ENCODE data around the gene SYTL2. TPM values are rescaled to one million over a fixed set of nuclear protein-coding genes. Genes with fewer than 3 reads are reported as not detected.
A peak's percentile ranks its signal among the peaks of the same experiment; 100 is the strongest.
"Not testable (repeated sequence)": the region's sequence is repeated elsewhere in the genome, so short reads cannot be mapped to it uniquely, and the experiment has no call there.

Gene SYTL2
- total and polyA plus RNA-seq, 4 experiments from 2014 or later = 3.9 to 35.7 (median 28.2) TPM

DNA sequence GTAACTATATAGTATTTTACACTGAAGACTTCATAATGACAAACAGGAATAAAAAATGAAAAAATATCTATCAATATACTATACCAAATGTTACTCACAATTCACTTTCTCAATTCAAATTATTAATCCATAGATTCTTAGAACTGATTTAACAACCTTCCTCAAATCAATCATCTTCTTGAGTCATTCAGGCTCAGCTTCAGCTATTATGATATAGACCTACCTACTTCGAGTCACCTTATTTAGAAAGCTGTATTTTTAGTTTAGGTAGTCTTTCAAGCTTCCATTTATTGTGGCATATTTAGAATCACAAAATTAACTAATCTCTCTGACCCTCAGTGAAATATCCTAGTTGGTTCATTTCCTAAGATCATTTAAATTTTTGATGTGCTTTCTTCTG, 154.2 kb downstream of the SYTL2 start:
- no peak overlapping the region for H3K4me3 Mint-ChIP-seq
- H3K27ac Mint-ChIP-seq = peak overlapping the region in 4 of 7 donors; percentile 0 to 74 (median 36)
- ChIA-PET POLR2A (ENCODE audit: partially characterized antibody) (interaction anchor here (1.4 kb wide), 1 partner anchor 9 kb away, joined by 7 read pairs; the partner anchor contains the start of gene TMEM126A), CTCF (ENCODE audit: partially characterized antibody) (no interaction called here)
- DNase-seq = no peak
- Histone ChIP-seq H3K4me1 (ENCODE audit: insufficient read depth, low read length) (peaks cover 31% of the 10 kb centered on the region), H3K4me3 (ENCODE audit: low read length in 2 of 2) (no peak overlapping the region), H3K36me3 (ENCODE audit: insufficient read depth, low read length) (peaks cover 25% of the 10 kb centered on the region), H3K9me3 (ENCODE audit: control insufficient read depth in 1 of 2, low read length in 2 of 2) (no peaks in the 10 kb centered on the region), H3K27ac (ENCODE audit: low read depth, low read length) (no peak overlapping the region), H3K27me3 (ENCODE audit: insufficient read depth, low read length) (no peaks in the 10 kb centered on the region)
- peaks cover 29 to 42% (median 35%) of the 10 kb centered on the region in 4 donors for H3K4me1 Mint-ChIP-seq
- intact Hi-C loops (cut with micrococcal nuclease) = no loop called here
- H3K36me3 Mint-ChIP-seq = peaks cover 10 to 77% of the 10 kb centered on the region in 2 donors
- H3K27me3 Mint-ChIP-seq = no peaks in the 10 kb centered on the region
- H3K9me3 Mint-ChIP-seq = no peaks in the 10 kb centered on the region

DNA sequence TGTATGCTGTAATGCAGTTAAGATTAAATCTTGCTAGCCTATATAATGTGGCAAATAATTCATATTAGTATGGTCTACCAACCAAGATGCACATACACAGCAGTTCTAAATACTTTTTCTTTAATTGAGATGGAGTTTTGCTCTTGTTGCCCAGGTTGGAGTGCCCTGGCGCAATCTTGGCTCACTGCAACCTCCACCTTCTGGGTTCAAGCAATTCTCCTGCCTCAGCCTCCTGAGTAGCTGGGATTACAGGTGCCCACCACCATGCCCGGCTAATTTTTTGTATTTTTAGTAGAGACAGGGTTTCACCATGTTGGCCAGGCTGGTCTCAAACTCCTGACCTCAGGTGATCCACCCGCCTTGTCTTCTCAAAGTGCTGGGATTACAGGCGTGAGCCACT, 156.6 kb downstream of the SYTL2 start:
- H3K27me3 Mint-ChIP-seq; H3K9me3 ChIP-seq (ENCODE audit: control insufficient read depth in 1 of 2, low read length in 2 of 2); CTCF ChIA-PET (ENCODE audit: partially characterized antibody); intact Hi-C loops (cut with micrococcal nuclease); H3K27ac Mint-ChIP-seq; DNase-seq; H3K4me3 ChIP-seq (ENCODE audit: low read length in 2 of 2); H3K27ac ChIP-seq (ENCODE audit: low read depth, low read length); H3K4me3 Mint-ChIP-seq; H3K9me3 Mint-ChIP-seq; H3K27me3 ChIP-seq (ENCODE audit: insufficient read depth, low read length): not testable (repeated sequence)
- peaks cover 0 to 64% of the 10 kb centered on the region in 2 donors for H3K36me3 Mint-ChIP-seq
- H3K4me1 Mint-ChIP-seq = peaks cover 18 to 30% (median 22%) of the 10 kb centered on the region in 4 donors
- POLR2A ChIA-PET (ENCODE audit: partially characterized antibody) = interaction anchor here (10.5 kb wide), 1 partner anchor 7 kb away, joined by 169 read pairs; the partner anchor contains the start of gene CREBZF
- peaks cover 21% of the 10 kb centered on the region for H3K36me3 ChIP-seq (ENCODE audit: insufficient read depth, low read length)
- peaks cover 11% of the 10 kb centered on the region for H3K4me1 ChIP-seq (ENCODE audit: insufficient read depth, low read length)

GRCh38 chr11:85652786-85653447, 158.0 kb downstream of the SYTL2 start:
- Histone ChIP-seq H3K27me3 (ENCODE audit: insufficient read depth, low read length) (no peaks in the 10 kb centered on the region), H3K9me3 (ENCODE audit: control insufficient read depth in 1 of 2, low read length in 2 of 2) (no peaks in the 10 kb centered on the region), H3K36me3 (ENCODE audit: insufficient read depth, low read length) (peaks cover 21% of the 10 kb centered on the region), H3K27ac (ENCODE audit: low read depth, low read length) (no peak overlapping the region), H3K4me3 (ENCODE audit: low read length in 2 of 2) (no peak overlapping the region), H3K4me1 (ENCODE audit: insufficient read depth, low read length) (peaks cover 18% of the 10 kb centered on the region)
- H3K27ac Mint-ChIP-seq = peak overlapping the region in 3 of 7 donors; percentile 5 to 78 (median 71)
- no peaks in the 10 kb centered on the region for H3K9me3 Mint-ChIP-seq
- peaks cover 22 to 29% (median 26%) of the 10 kb centered on the region in 4 donors for H3K4me1 Mint-ChIP-seq
- DNase-seq = no peak
- intact Hi-C loops (cut with micrococcal nuclease) = no loop called here
- no peak overlapping the region for H3K4me3 Mint-ChIP-seq
- CTCF ChIA-PET (ENCODE audit: partially characterized antibody) = interaction anchor here (1.2 kb wide), 1 partner anchor 11 kb away, joined by 4 read pairs; no protein-coding TSS in a partner anchor
- POLR2A ChIA-PET (ENCODE audit: partially characterized antibody) = interaction anchor here (2.2 to 10.5 kb wide), 2 partner anchors 9 to 99 kb away, joined by 4 to 169 read pairs; partner anchors contain the start of gene CREBZF
- peaks cover 0 to 55% of the 10 kb centered on the region in 2 donors for H3K36me3 Mint-ChIP-seq
- no peaks in the 10 kb centered on the region for H3K27me3 Mint-ChIP-seq

DNA sequence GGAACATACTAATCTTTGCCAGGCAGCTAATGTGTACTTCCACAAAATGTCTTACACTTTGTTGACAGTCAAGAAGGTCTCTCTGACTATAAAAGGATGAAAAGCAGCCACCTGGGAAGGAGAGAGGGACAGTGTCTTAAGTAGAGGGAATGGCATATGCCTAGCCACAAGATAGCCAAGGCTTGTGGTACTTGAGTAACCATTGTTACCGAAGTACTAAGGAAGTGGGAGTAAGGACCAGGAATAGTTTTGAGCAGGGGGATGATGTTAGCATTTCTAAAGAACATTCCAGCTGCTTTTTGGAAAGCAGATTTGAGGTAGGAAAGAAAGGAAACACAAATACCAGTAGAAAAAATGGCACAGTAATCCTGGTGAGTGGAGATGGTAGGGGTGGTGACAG, 159.8 kb downstream of the SYTL2 start:
- CTCF ChIA-PET (ENCODE audit: partially characterized antibody) = no interaction called here

GRCh38 chr11:85647604-85648299, 163.2 kb downstream of the SYTL2 start, which contains the start of gene TMEM126A:
TSS of gene TMEM126A (plus strand) at chr11:85647967. CDS start at chr11:85650256, 2,289 bp downstream.
- ChIA-PET POLR2A (ENCODE audit: partially characterized antibody) (interaction anchor here (0.7 to 10.5 kb wide), 19 partner anchors 9 to 597 kb away, joined by 3 to 169 read pairs (median 3); partner anchors contain the start of genes CREBZF, DLG2, PICALM and TMEM126B), CTCF (ENCODE audit: partially characterized antibody) (interaction anchor here (0.8 to 3.4 kb wide), 7 partner anchors 11 to 207 kb away, joined by 3 to 25 read pairs (median 5); partner anchors contain the start of genes CCDC83, CREBZF, DLG2 and TMEM126B)
- H3K27me3 Mint-ChIP-seq = peaks cover 5 to 8% of the 10 kb centered on the region in 2 donors
- Histone ChIP-seq H3K27ac (ENCODE audit: low read depth, low read length) (peak within 1 kb of the TSS; percentile 72), H3K27me3 (ENCODE audit: insufficient read depth, low read length) (peaks cover 4% of the 10 kb centered on the region), H3K4me1 (ENCODE audit: insufficient read depth, low read length) (peaks cover 26% of the 10 kb centered on the region), H3K9me3 (ENCODE audit: control insufficient read depth in 1 of 2, low read length in 2 of 2) (no peaks in the 10 kb centered on the region), H3K36me3 (ENCODE audit: insufficient read depth, low read length) (no peaks in the 10 kb centered on the region), H3K4me3 (ENCODE audit: low read length in 2 of 2) (peak within 1 kb of the TSS; percentile 57 to 76)
- H3K4me3 Mint-ChIP-seq = peak within 1 kb of the TSS; percentile 92 to 99 (median 96)
- H3K4me1 Mint-ChIP-seq = peaks cover 19 to 32% (median 27%) of the 10 kb centered on the region in 4 donors
- H3K36me3 Mint-ChIP-seq = peaks cover 0 to 22% of the 10 kb centered on the region in 2 donors
- H3K27ac Mint-ChIP-seq = peak within 1 kb of the TSS; percentile 88 to 99 (median 96)
- no peaks in the 10 kb centered on the region for H3K9me3 Mint-ChIP-seq
- DNase-seq = peak; percentile 87 to 93 (median 89)
- intact Hi-C loops (cut with micrococcal nuclease) = loop anchor here (1.0 kb wide), 2 partner anchors 17 to 19 kb away; partner anchors contain the start of gene TMEM126B

More for the DNA sequence above, 159.8 kb downstream of the SYTL2 start:
- H3K27me3 Mint-ChIP-seq = no peaks in the 10 kb centered on the region
- H3K9me3 Mint-ChIP-seq = no peaks in the 10 kb centered on the region
- Histone ChIP-seq H3K36me3 (ENCODE audit: insufficient read depth, low read length) (peaks cover 8% of the 10 kb centered on the region), H3K27me3 (ENCODE audit: insufficient read depth, low read length) (no peaks in the 10 kb centered on the region), H3K27ac (ENCODE audit: low read depth, low read length) (no peak overlapping the region), H3K4me1 (ENCODE audit: insufficient read depth, low read length) (peaks cover 26% of the 10 kb centered on the region), H3K9me3 (ENCODE audit: control insufficient read depth in 1 of 2, low read length in 2 of 2) (no peaks in the 10 kb centered on the region), H3K4me3 (ENCODE audit: low read length in 2 of 2) (no peak overlapping the region)
- DNase-seq = no peak
- H3K36me3 Mint-ChIP-seq = peaks cover 0 to 43% of the 10 kb centered on the region in 2 donors
- peak overlapping the region in 1 of 7 donors; percentile 23 for H3K27ac Mint-ChIP-seq
- H3K4me1 Mint-ChIP-seq = peaks cover 22 to 36% (median 29%) of the 10 kb centered on the region in 4 donors
- POLR2A ChIA-PET (ENCODE audit: partially characterized antibody) = interaction anchor here (2.2 to 10.5 kb wide), 3 partner anchors 10 to 101 kb away, joined by 4 to 169 read pairs (median 15); partner anchors contain the start of genes CREBZF, DLG2 and TMEM126B
- intact Hi-C loops (cut with micrococcal nuclease) = no loop called here
- H3K4me3 Mint-ChIP-seq = no peak overlapping the region

DNA sequence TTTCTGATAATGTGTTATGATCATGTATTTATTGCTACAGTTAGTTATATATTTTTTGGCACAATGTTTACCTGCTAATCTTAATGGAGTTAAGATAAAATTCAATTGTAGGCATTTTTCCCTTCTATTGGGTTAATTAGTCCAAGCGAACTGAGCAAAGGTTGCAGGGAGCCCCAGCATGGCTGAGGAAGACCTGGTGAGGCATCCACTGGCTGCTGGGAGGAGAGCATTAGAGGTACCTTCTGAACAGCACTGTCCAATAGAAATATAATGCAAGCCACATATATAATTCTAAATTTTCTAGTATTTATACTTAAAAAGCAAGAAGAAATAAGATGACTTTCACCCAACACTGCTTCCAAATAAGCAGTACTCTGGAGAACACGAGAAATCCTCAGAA, 163.9 kb downstream of the SYTL2 start:
- ChIA-PET POLR2A (ENCODE audit: partially characterized antibody) (interaction anchor here (0.7 to 10.5 kb wide), 12 partner anchors 8 to 555 kb away, joined by 3 to 169 read pairs (median 4); partner anchors contain the start of genes CREBZF, DLG2, PICALM and TMEM126B), CTCF (ENCODE audit: partially characterized antibody) (interaction anchor here (1.2 to 3.4 kb wide), 5 partner anchors 10 to 51 kb away, joined by 3 to 25 read pairs (median 7); partner anchors contain the start of genes CREBZF, DLG2 and TMEM126B)
- Histone ChIP-seq H3K9me3 (ENCODE audit: control insufficient read depth in 1 of 2, low read length in 2 of 2) (no peaks in the 10 kb centered on the region), H3K4me3 (ENCODE audit: low read length in 2 of 2) (peak overlapping the region; percentile 57 to 76), H3K27me3 (ENCODE audit: insufficient read depth, low read length) (peaks cover 4% of the 10 kb centered on the region), H3K4me1 (ENCODE audit: insufficient read depth, low read length) (peaks cover 26% of the 10 kb centered on the region), H3K36me3 (ENCODE audit: insufficient read depth, low read length) (no peaks in the 10 kb centered on the region), H3K27ac (ENCODE audit: low read depth, low read length) (peak overlapping the region; percentile 72)
- Mint-ChIP-seq H3K4me3 (peak overlapping the region; percentile 92 to 99 (median 96)), H3K4me1 (peaks cover 16 to 32% (median 24%) of the 10 kb centered on the region in 4 donors), H3K36me3 (peaks cover 0 to 19% of the 10 kb centered on the region in 2 donors), H3K27ac (peak overlapping the region; percentile 88 to 99 (median 96)), H3K9me3 (no peaks in the 10 kb centered on the region), H3K27me3 (peaks cover 5 to 8% of the 10 kb centered on the region in 2 donors)
- intact Hi-C loops (cut with micrococcal nuclease) = loop anchor here (1.0 kb wide), 2 partner anchors 17 to 19 kb away; partner anchors contain the start of gene TMEM126B
- DNase-seq = no peak

All from CD4-positive, alpha-beta memory T cell (primary cell).